ENCODE data around the gene UBFD1. TPM values are rescaled to one million over a fixed set of nuclear protein-coding genes. Genes with fewer than 3 reads are reported as not detected.
"Not testable (repeated sequence)": the region's sequence is repeated elsewhere in the genome, so short reads cannot be mapped to it uniquely, and the experiment has no call there.

UBFD1 gene
- total RNA-seq, 1 donor from 2014 or later: 64.9 TPM

DNA sequence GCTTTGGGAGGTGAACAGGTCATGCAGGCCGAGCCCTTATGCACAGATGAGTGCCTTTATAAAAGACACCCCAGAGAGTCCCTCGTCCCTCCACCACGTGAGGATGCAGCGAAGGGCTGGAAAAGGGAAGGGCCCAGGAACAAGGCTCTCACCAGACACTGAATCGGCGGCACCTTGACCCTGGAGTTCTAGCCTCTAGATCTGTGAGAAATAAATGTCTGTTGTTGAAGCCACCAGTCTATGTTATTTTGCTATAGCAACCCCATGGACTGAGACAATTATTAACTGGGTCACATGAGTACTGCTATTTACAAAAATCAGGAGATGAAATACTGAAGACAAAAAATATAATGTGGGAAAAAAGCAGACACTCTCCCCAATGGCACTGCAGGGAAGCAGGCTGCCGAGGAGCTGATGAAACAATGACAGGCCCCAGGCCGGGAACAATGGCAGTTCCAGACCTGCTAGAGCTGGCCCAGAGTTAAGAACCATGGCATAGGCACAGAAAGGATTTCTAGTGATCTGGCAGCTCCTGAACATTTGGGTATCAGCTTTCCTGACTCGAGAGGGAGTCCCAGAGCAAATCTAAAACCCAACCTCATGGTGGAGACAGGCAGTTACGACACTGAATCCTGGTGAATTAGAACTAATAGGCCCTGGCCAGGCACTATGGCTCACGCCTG is 29.4 kb upstream of the UBFD1 start:
- DNase-seq (ENCODE audit: low spot score): no peak

DNA sequence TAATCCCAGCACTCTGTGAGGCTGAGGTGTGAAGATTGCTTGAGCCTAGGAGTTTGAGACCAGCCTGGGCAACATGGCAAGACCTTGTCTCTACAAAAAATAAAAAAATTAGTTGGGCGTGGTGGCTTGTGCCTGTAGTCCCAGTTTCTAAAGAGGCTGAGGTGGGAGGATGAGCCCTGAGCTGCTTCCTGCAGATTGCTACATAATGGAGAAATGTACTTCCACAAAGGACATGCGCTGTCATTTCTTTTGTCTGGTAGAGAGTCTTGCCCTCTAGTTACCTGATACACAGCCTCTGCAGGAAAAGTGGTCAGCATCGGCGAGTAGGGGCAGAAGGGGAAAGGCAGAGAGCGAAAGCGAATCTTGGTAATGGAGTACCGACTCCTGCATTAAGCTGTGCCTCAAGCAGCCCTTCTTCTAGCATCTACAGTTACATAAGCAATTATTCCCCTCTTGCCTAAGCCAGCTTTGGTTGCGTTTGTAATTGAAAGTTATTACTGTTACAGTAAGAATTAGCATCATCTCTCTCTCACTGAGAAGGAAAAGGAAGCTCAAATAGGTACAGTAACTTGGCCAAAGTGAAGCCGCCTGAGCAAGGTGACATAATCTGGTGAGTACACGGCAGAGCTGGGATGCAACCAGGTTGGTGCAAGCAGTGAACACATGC is 28.8 kb upstream of the UBFD1 start:
- no peak for DNase-seq (ENCODE audit: low spot score)

DNA sequence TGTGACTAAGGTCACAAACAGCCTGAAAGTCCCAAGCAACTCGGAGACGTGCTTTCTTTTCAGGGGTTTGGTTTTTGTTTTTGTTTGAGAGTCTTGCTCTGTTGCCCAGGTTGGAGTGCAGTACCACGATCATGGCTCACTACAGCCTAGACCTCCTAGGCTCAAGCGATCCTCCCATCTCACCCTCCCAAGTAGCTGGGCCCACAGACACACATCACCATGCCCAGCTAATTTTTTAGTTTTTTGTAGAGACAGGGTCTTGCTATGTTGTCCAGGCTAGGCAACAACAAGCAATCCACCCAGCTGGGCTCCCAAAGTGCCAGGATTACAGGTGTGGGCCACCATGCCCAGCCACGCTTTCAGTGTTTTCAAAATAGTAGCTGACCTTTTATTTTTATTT is 27.5 kb upstream of the UBFD1 start:
- DNase-seq (ENCODE audit: low spot score): no peak

DNA sequence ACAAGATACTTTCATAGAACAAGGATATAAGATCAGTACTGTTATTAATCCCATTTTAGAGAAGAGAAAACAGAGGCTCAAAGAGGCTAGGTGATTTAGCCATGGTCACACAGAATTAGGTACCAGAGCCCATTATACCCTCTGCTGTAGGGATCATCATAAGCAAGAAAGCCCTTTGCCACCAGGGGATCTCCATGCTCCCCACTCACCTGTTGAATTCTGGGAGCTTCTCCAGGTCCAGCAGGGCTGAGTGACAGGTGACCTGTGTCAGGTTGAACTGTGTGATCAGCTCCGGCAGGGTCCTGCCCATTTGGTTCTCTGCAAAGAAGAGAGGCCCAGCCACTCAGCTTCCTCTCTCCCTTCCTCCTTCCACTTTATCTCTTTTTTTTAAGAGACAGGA is 25.1 kb upstream of the UBFD1 start:
- no peak for DNase-seq (ENCODE audit: low spot score)

DNA sequence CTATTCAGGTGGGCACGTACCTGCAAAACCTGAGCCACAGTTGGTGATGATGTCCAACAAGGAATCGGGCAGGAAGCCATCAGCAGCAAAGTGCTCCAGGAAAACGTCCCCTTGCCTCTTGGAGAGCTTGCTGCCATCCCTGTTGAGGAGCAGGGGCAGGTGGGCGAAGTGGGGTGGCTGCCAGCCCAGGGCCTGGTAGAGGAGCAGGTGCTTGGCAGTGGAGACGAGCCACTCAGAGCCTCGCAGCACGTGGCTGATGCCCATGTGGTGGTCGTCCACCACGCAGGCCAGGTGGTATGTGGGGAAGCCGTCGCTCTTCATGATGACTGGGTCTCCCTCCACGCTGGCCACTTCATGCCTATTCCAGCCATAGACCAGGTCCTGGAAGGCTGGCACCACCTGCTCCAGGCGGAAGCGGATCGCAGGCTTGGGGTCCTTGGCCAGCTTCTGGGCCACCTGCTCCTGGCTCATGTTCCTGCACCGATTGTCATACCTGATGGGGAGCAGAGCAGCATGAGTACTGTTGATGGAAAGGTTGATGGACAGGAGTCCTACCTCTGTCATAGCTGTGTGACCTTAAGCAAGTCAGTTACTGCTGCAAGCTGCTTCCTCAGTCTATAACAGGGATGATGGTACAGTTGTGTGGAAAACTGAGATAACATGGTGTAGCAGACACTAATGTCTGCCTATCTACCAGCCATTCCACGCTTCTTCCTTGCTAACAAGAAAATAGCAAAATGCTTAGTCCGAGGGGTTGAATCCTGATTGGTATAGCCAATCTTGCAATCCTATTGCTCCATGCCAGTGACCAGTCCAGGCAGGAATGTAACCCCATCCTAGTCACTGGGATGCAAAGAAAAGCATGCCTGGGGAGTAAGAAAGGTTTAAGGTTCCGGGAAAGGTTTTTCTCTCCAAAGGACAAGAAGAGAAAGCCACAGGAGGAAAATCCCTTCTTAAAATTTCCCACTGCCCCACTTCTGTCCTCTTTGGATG is 22.4 kb upstream of the UBFD1 start:
- DNase-seq (ENCODE audit: low spot score): no peak

DNA sequence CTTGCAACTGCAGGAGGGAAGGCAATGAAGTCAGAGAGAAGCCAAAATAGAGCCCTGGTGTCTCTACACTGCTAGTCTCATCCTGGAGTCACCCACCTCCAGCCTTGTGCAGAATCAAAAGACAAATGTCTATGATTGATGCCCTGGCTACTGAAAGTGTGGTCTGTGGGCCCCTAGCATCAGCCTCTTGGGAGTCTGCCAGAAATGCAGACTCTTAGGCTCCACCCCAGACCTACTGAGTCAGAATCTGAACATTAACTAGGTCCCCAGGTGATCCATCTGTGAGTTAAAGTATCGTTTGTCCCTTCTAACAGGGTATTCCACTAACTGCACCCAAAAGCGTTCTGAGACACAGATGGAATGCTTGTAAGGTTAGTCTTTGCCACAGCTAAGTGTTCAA is 21.6 kb upstream of the UBFD1 start:
- no peak for DNase-seq (ENCODE audit: low spot score)

DNA sequence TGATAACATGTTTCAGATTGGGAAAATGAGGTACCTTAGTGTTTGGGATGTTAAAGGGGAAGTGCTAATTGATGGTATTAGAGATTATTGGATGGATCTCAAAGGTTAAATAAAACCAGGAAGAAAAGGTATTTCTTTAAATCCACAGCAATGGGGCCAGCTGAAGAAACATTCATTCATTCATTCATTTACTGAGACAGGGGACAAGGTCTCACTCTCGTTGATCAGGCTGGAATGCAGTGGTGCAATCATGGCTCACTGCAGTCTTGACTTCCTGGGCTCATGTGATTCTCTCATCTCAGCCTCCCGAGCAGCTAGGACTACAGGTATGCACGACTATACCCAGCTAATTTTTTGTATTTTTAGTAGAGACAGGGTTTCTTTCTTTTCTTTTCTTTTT is 20.1 kb upstream of the UBFD1 start:
- no peak for DNase-seq (ENCODE audit: low spot score)

DNA sequence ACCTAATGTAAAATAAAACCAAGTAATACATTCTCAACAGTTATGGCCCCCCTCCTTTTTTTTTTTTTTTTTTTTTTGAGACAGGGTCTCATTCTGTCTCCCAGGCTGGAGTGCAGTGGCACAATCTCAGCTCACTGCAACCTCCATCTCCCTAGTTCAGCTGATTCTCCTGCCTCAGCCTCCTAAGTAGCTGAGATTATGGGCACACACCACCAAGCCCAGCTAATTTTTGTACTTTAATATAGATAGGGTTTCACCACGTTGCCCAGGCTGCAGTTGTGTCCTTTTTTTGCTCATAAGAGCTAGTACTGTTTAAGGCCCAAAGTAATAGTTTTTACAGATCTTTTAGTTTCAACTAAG is 18.6 kb upstream of the UBFD1 start:
- DNase-seq (ENCODE audit: low spot score): no peak

DNA sequence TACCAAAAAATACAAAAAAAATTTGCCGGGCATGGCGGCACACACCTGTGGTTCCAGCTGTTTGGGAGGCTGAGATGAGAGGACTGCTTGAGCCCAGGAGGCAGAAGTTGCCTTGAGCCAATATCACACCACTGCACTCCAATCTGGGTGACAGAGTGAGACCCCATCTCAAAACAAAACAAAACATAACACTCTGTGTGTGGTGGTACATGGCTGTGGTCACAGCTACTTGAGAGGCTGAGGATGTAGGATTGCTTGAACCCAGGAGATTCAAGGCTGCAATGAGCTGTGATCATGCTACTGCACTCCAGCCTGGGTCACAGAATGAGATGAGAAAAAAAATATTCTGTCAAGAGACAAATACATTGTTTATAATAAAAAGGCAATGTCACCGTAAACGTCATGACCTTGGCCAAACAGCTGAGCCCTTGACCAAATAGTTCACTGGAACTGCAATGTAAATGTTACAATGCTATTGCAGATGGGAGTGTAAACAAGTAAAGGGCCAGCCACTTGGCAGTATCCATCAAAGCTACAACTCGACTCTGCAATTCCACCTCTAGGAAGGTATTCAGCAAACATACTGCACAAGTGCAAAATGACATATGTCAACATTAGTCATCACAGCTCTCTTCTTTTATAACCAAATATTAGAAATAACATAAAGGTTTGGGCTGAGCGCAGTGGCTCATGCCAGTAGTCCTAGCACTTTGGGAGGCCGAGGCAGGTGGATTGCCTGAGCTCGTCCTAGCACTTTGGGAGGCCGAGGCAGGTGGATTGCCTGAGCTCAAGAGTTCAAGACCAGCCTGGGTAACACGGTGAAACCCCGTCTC is 17.3 kb upstream of the UBFD1 start:
- DNase-seq (ENCODE audit: low spot score): no peak

DNA sequence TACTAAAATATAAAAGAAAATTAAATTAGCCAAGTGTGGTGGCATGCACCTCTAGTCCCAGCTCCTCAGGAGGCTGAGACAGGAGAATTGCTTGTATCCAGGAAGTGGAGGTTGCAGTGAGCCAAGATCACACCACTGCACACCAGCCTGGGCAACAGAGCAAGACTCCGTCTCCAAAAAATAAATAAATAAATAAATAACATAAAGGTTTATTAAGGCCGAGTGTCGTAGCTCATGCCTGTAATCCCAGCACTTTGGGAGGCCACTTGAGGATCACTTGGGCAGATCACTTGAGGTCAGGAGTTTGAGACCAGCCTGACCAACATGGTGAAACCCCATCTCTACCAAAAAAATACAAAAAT is 16.7 kb upstream of the UBFD1 start:
- DNase-seq (ENCODE audit: low spot score): not testable (repeated sequence)

DNA sequence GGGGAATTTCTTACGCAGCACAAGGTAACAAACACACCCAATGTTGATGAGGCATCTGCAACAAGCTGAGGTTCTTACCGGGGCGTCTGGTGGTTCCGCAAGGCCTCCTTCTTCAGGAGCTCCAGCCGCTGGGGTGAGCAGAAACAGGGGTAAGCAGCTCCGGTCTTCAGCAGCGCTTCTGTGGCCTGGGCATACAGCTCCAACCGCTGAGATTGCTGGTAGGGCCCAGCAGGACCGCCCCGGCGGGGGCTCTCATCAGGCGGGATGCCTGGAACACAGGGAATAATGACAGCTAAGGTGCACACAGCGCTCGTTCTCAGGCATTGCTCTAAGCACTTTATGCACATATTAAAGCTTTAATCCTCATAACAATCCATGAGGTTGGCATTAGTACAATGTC is 13.1 kb upstream of the UBFD1 start:
- no peak for DNase-seq (ENCODE audit: low spot score)

DNA sequence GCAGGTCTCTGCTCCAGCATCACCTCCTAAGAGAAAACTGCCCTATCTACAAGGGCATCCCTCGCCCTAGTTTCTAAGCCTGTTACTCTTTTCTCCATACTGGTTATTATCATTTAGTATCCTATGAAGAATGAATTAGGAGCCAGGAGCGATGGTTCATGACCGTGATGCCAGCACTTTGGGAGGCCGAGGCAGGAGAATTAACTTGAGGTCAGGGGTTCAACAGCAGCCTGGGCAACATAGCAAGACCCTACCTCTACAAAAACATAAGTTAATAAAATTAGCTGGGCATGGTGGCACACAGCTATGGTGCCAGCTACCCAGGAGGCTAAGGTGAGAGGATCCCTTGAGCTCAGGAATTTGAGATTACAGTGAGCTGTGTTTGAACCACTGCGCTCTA is 7.6 kb upstream of the UBFD1 start:
- DNase-seq (ENCODE audit: low spot score): no peak

DNA sequence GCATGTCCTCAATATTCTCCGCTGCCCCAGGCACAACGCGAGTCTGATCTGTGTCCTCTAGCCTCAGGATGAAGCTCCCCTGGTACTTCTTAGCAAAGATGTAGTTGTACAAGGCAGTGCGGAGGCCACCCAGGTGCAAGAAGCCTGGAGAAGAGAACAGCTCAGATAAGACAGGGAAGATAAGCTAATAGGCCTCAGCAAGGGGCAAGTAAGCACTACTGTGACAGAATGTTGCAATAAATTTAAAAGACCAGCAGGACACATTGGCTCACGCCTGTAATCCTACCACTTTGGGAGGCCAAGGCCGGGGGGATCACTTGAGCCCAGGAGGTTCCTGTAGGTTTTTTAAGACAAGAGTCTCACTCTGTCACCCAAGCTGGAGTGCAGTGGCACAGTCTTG is 5.4 kb upstream of the UBFD1 start:
- no peak for DNase-seq (ENCODE audit: low spot score)

DNA sequence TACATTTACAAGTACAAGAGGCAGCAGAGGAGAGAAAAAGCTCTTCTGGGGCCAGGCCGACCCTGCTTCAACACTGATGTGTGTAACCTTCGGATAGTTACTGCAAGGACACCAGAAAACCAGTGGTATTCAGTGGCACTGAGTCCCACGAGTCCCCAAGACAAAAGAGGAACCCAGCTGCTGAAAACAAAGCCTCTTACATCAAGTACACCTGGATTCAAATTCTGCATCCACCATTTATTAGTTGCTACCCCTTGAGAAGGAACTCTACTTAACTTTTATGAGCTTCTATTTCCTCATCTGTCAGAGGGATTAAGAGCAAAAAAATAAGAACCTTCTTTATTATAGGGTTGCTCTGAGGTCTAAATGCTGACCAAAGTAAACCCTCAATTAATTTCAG is 3.0 kb upstream of the UBFD1 start:
- DNase-seq (ENCODE audit: low spot score): no peak

DNA sequence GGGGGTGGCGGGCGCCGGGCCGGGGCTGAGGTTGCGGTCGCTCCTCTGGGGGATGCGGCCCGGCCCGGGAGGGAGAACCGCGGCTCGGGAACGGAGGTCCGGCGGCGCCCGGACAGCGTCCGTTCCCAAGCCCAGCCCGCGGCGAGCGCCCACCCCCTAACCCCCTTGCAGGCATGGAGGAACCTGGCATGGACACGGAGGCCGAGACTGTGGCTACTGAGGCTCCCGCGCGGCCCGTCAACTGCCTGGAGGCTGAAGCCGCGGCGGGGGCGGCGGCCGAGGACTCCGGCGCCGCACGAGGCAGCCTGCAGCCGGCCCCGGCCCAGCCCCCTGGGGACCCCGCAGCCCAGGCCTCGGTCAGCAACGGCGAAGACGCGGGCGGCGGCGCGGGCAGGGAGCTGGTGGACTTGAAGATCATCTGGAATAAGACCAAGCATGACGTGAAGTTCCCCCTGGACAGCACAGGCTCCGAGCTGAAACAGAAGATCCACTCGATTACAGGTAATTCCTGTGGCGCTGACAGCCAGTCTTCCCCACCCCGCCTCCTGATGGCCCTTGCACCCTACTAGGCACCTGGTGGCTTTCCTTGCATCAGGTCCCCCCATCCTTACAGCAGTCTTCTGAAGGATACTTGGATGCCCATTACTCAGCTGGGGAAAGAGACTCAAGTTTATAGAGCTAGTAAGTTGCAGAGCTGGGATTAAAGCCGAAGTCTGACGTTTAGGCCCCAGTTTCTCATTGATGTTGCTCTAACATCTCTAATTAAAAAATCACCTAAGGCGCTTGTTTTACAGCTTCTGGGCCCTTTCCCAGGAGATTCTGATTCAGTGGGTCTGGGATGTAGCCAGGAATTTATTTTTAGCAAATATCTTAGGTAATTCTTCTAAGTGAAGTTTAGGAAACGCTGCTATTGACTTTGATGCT is 514 bp downstream of the UBFD1 start:
- DNase-seq (ENCODE audit: low spot score): peak; percentile 12

DNA sequence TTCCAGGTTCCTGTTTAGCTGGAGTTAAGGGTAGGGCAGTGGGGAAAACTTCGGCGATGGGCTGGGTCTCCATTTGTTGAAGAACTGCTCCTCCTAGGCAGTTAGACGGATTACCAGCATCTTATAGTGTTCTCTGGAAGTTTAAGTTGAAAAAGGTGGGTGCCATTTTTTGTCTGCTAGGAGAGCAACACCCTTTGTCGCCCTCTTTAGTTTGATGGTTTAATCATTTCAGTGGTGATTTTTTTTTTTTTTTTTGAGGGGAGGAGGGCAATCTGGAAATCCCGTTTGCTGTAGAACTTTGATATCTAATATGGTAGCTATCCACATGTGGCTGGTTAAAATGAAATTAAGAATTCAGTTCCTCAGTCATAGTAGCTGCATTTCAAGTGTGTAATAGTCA is 4.1 kb downstream of the UBFD1 start:
- no peak for DNase-seq (ENCODE audit: low spot score)

DNA sequence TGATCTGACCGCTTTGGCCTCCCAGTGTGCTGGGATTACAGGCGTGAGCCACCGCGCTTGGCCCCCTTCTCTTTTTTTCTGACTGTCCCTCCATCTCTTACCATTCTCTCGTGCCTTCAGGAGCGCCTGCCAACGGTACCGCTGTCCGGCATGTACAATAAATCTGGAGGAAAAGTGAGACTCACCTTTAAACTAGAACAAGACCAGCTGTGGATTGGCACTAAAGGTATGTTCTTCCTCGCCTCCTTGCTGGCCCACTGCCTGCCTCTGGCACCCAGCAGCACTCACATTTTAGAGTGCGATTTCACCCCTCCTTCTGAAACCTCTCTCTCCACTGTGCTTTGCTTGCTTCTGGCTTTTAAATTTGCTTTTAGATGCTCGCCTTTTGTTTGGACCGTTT is 5.0 kb downstream of the UBFD1 start:
- no peak for DNase-seq (ENCODE audit: low spot score)

DNA sequence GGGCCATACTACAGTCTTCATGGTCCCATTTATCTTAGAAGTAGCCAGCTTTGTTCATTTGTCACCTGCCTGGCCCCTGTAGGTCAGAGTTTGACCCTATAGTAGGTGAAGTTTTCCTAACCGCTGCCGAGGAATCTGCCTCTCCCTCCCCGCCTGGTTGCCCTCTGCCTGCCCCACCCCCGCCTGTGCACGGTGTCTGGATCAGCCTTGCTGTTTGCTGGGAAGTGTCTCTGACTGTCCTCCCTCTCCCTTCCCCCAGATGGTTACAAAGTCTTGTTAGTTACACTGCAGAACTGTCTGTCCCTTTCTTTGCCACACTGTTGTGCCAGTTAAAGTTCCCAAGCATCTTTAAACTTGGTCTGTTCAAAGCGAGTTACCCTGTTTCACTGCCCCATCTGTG is 5.7 kb downstream of the UBFD1 start:
- no peak for DNase-seq (ENCODE audit: low spot score)

DNA sequence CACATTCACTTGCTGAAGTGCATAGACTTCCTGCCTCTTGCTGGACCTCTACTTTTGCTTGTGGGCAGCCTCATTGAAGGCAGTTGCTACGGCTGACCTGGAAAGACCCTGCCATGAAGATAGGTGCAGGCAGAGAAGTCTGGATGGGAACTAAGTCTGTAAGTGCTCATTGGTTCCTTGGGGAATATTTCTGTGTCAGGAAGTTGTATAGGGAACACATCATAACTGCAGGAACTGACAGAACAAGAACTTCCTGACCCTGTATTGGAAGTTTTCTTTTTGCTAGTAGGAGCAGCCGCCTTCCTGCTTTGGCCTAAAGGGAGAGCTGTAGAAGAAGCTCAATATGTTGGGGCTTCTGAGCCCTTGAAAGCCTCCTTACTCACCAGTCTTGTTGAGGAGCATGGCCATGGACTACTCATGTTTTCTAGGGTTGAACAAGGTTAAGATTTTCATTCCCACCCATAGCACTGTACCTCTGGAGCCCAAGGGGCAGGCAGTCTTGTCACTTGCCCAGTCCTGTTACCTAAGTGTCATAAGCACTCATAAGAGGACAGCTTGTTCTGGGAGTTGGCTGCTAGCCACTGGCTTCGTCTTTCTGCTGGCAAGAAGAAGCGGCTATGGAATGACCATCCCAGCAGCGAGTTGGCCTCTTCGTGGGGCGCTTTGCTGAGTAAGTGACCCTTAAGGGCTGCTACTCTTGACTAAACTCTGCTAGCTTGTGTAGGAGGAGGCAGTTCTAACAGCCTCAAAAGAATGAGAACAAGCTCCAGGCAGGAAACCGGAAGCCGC is 7.2 kb downstream of the UBFD1 start:
- DNase-seq (ENCODE audit: low spot score): no peak

DNA sequence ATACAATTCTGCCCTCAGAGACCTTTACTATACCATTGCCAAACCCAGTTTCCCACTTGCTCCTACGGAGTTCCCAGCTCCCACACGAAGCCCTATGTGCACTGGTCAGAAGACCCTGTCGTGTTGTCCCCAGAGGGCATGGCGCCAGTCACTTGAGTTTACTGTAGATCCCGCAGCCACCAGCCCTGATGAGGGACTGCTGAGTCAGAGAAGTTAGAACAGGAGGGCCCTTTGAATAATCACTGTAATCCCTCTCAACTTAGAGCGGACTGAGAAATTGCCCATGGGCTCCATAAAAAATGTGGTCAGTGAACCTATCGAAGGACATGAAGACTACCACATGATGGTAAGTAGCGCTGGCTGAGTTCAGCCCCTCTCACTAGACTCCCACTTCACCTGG is 9.2 kb downstream of the UBFD1 start:
- DNase-seq (ENCODE audit: low spot score): no peak
